Activated CD8-positive, alpha-beta memory T cell treated with anti-CD3 and anti-CD28 coated beads, Interleukin-2, amount 50 U/mL, for 1 hour (primary cell): Measurements from ENCODE around the gene COMMD10.

Experiments used
- DNase-seq: peaks from one replicate; pipeline ENCODE4 v3.0.0-alpha.2; 2020; ENCODE audit errors: extremely low read depth

The COMMD10 gene

GRCh38 chr5:116291271-116291670 is 206.4 kb downstream of the COMMD10 start:
- no peak for DNase-seq

- no peak for DNase-seq
These were observed 207.5 kb downstream of the COMMD10 start for GRCh38 chr5:116292321-116292720.

DNA sequence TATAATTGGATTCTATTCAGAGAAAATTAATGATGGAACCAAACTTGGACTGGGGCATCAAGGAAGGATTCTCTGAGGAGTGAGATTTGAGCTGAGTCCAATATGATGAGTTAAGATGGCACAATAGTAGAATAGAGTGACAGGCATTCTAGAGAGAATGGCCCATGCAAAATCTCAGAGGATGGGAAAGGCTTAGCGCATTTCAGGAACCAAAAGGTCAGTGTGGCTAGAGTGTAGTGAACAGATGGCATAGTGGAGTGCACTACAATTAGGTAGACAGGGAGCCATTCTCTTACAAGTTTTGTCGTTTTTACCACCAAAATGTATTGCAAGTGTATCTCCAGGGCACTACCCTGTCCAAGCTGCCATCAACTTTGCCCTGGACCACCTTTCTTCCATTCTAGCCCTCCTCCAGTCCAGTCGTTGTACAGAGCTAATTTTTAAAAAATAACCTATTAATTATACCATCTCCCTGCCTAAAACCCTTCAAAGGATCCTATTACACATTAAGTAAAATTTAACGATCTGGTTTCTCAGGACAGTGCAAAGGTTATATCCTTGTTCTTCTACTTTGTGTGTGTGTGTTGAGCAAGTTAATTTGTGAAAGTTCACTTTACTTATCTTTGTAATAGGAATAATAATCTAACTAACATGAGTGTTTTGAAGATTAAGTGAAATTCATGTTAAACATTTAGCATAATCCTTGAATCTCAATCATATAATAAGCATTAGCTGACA is 211.7 kb downstream of the COMMD10 start:
- no peak for DNase-seq

- DNase-seq, result no peak
These were observed 212.5 kb downstream of the COMMD10 start for GRCh38 chr5:116297296-116297814.

- DNase-seq, result no peak
These were observed 215.2 kb downstream of the COMMD10 start for GRCh38 chr5:116299746-116300640.

GRCh38 chr5:116301110-116301509 is 216.3 kb downstream of the COMMD10 start:
- no peak for DNase-seq

DNA sequence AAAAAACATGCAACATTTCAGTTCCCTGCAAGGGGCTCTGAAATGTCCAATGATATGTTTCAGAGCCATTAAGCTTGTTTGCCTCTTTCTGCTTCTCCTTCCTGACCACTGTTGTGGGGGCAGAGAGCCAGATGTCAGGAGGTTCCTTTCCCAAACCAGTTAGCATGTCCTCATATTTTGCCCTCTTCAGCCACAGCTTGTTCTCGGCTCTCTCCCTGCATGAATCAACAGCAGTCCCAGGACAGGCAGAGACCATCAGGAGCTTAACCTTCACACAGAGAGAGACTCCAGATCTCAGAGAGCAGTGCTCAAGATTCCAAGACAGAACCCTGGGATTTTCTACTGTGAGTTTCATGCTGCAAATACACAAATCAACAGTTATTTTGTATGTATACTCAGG is 218.5 kb downstream of the COMMD10 start:
- no peak for DNase-seq

DNA sequence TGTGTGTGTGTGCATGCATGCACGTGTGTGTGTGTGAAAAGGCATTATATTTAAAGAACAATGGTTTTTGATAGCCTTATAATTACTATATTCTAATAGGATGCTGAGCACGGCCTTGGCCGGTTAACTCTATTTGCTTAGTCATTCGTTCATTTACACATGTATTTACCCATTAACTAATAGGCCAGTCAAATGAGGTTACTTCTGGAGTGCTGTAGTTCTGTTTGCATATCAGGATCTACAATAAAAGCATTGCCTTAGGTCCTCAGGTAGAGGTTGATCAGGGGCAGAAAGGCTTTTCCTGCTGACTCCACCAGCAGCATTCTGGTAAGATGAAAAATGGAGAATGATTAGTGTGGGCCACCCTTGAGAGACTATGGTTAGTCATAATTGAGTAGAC is 219.0 kb downstream of the COMMD10 start:
- DNase-seq, result no peak

DNA sequence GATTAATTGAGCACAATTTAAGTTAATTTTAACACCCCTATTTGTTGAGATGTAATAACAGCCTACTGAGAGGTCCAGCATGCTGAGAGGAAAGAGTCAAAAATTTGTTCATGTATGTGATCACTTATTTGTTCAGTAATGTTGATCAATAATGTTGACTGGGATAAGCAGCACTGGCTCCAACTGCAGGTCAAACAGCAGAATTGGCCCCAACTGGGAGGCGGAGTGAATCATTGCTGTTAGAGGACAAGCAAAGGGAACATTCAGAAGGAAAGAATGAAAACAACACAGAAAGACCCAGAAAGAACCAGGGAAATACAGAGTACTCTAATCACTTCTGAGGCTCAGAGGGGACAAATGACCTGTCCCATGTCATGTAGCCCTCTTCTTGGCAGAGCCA is 221.1 kb downstream of the COMMD10 start:
- DNase-seq, result no peak

DNA sequence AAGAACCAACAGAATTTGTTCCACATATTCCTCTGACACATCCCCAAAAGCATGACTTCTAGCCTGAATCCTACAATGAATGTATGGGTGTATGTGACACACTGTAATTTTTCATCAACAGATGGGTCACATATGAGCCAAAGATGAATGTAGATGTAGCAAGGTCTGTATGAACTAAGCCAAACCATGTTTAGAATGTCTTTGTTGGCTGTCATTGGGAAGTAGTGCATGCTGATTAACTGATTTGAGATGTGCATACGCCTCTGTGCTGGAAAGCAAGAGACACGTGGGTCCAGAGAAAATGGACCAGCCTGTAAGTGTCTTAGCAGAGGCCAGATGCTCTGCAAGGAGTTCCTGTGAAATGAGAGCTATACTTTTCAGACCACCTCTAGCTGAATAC is 222.0 kb downstream of the COMMD10 start:
- no peak for DNase-seq

DNA sequence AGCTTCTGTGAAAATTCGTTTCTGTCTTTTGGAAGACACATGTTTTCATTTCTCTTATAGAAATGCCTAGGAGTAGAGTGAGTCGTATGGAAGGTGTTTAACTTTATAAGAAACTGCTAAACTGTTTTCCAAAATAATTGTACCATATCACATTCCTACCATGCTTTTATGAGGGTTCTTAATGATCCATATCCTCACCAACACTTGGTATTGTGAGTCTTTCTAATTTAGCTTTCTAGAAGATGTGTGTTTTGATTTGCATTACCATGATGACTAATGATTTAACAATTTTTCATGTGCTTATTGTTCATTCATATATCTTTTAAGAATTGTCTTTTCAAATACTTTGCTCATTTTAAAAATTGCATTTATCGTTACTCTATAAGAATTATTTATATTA is 223.6 kb downstream of the COMMD10 start:
- DNase-seq, result no peak

- DNase-seq, result no peak
These were observed 228.5 kb downstream of the COMMD10 start for GRCh38 chr5:116313366-116313765.

DNA sequence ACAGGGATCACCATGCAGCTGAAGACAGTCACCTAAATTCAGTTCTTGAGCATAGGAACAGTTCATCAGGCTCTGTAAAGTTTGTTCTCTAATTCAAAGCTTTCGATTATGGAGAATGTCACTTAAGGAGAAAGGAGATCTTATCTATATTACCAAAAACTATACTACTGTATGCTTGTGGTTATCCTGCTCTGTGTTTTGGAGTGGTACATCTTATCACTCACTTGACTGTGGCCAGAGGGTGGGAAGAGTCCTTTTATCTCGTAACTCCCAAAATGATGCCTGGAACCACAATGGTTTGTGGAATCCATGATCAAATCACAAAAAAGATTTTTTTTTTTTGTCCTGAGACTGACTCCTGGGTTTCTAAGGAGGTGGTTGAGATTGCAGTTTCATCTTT is 230.7 kb downstream of the COMMD10 start:
- no peak for DNase-seq

DNA sequence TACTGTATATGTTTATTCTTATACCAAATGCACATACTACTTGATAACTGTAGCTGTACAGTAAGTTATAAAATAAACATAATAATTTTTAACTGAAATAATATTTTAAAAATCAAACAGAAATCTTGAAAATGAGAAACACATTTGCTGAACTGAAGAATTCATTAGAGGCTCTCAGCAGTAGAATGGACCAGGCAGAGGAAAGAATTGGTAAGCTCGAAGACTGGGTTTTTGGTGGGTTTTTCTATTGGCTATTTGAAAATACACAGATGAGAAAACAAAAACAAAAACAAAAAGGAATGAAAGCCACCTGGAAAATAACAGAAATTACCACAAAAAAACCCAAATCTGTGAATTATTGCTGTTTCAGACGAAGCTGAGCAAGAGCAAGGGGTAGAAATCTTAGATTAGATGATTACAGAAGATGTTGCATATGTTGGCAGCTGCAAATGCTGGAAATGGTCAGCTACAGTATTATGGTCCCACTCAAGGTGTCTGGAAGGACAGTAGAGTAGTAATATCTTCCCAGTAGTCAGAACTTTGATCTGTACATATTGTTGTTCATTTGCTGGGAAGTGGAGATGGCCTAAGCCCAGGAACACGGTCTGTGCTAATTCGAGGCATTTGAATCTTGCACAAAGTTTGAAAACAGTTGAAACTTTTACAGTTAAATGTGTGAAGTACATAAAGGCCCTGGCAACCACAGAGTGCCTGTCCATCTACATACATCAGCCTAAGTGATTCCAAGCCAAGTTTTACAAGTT is 233.4 kb downstream of the COMMD10 start:
- no peak for DNase-seq

DNA sequence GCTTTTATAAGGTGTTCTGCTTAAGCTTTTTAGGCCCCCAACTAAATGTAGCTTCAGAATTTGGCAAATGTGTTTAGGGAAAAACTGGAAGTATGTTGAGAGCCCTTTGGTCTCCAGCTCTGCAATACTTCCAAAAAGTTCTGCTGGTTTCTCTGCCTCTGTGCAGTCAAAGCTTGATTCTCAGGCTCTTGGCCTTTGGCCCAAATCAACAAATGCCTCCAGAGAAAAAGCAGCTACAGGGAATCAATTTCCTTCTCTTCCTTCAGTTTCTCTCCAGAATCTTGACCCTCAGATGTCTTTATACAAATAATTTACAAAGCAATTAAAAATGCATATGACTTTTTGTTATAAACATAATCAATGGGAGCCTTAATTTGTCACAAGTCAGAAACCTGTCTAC is 235.7 kb downstream of the COMMD10 start:
- no peak for DNase-seq

- DNase-seq, result no peak
These were observed 244.7 kb downstream of the COMMD10 start for GRCh38 chr5:116329503-116329902.

GRCh38 chr5:116340799-116341198 is 256.0 kb downstream of the COMMD10 start:
- no peak for DNase-seq
